GM18517 (cell line): ENCODE results near the gene USHBP1.

ENCODE experiments used
- ATAC-seq: cut with Tn5 transposase; IDR thresholded peaks from one replicate; pipeline ENCODE4 v1.9.1; 2021; ENCODE audit warnings: mild to moderate bottlenecking, moderate library complexity; ENCODE audit not compliant: unreplicated experiment

USHBP1 gene

DNA sequence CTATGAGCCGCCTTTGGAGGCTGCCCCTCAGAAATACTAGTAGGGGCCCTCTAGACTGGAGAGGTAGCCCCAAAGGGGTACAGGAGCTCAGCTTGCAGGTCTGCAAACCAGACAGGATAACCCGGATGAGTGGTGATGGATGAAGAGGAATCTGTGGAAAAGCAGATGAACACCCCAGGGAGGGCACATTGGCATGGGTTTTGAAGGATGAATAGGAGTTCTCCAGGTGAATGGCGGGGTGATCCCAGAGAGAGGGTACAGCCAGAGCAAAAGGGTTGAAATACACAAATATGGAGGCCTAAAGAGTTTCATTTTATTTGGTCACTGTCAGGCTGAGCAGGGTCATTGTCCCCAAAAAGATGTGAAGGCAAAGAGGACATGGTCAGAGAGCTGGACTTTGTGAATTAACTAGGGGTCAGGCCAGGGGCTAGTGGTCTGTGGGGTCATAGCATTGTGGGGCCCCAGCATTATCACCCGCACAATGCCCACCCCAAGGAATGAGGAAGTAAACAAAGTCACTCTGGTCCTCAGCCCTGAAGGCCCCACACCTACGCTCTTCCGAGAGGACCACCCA, 23.6 kb downstream of the USHBP1 start:
- ATAC-seq, result no peak

DNA sequence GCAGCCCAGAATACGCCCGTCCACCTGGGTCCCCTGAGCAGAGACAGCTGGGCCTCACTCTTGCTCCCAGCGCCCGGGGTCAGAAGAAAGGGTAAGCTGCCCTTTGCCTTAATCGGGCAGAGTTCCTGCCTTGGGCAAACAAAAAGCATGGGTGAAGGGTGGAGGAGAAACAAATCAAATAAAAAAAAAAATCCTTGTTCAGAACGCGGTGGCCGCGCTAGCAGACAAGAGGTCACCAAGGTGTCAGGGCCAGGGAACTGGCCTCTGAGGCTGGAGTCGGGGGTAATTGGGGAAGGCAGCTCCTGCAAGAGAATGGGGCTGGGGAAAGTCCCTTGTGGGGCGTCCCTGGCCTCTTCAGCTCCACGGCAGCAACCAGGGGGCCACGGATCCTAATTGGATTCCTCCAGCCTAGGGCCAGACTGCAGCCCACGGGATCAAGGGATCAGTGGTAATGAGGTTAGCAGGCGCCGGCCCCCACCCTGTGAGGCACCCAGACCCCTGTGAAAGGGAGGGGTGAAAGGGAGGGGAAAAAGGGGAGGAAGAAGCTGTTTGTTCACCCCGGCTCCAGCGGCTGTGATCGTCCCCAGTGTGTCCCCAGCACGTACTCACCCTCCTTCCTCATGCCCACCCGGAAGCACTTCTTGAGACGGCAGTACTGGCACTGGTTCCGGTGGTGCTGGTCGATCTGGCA, 24.3 kb downstream of the USHBP1 start:
- no peak for ATAC-seq

DNA sequence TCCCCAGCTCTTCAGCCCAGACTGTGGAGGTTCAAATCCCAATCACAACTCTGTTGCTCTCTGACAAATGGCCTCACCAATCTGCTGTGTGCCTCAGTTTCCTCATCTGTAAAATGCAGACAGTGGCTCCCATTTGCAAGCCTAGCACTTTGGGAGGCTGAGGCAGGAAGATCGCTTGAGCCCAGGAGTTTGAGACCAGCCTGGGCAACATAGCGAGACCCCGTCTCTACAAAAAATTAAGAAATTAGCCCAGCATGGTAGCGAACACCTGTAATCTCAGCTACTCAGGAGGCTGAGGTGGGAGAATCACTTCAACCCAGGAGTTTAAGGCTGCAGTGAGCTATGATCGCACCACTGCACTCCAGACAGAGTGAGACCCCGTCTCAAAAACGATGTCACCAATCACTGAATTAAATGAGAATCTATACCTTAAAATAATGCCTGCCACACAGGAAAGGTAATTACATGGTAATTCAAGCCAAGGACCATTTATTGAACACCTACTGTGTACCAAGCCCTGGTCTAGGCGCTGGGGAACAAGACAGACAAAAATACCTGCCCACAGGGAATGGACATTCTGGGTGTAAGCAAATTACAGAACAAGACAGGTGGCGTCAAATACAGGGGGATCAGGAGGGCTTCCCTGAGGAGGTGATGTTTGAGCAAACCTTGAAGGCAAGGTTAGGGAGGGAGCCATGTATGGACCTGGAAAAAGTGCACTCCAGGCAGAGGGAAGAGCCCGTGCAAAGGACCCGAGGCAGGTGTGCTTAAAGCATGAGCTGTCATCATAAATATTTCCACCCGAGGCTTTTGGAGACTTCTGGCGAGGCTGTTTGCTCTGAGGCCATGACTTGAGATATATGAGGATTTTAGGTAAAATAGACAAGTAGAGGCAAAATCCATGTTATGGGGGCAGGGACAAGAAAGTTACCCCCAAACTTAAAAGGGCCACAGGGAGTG, 26.5 kb downstream of the USHBP1 start:
- no peak for ATAC-seq

DNA sequence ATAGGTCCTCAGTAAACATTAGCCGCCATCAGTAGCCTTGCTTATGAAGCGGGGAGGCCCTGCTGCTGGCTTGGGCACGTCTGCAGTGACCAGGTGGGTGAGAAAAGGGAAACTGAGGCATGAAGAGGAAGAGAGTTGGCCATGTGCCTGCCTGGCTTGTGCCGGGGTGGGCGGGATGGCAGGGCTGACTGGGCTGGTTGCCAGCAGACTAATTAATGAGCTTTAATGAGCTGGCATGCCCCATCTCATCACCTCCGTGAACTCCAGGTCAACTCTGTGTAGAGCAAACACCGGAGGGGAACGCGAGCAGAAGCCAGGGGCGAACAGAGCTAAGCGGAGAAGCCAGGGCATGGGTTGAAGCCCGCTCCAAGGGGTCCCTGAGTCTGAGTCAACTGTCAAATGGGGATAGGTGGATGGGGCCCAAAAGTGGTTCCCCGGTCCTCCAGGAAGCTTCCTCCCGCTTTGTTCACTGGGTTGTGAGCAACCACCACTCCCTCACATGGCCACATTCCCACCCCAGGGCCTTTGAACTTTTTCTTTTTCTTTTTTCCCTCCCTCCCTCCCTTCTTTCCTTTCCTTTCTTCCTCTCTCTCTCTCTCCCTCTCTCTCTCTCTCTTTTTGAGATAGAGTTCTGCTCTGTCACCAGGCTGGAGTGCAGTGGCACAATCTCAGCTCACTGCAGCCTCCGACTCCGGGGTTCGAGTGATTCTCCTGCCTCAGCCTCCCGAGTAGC, 27.6 kb downstream of the USHBP1 start:
- ATAC-seq, result no peak

DNA sequence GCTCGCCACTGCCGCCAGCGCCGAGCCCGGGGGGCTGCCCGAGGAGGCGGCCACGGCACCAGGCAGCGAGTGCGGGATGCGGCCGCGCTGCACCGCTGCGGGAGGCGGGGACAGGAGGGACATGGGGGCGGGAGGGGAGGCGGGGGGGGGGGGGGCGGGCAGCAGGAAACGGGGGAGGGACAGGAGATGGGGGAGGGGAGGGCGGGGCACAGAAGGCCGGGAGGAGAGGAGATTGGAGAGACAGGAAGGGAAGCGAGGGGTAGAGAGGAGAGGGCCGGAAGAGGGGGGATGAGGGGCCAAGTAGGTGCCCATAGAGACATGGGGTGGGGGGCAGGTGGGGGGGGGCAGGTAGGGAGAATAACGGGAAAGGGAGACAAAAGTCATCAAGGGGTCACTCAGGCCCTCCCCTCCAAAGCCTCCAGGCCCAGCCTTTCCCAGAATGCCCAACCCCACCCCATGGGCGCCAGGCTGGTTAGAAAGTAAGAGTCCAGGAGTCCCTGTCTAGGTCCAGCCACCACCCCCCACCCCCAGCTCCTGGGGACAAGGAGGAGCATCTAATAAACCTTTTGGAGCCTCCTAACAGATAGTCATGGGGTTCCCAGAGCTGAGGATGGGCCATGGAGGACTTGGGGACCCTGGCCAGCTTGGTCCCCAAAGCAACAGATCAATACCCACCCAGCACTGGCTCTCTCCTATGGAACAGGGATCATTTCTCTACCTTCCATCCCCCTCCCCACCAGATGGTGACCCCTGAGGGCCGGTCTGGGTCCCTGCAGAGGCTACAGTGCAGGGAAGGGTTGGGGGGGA, 28.4 kb downstream of the USHBP1 start:
- ATAC-seq, result no peak

DNA sequence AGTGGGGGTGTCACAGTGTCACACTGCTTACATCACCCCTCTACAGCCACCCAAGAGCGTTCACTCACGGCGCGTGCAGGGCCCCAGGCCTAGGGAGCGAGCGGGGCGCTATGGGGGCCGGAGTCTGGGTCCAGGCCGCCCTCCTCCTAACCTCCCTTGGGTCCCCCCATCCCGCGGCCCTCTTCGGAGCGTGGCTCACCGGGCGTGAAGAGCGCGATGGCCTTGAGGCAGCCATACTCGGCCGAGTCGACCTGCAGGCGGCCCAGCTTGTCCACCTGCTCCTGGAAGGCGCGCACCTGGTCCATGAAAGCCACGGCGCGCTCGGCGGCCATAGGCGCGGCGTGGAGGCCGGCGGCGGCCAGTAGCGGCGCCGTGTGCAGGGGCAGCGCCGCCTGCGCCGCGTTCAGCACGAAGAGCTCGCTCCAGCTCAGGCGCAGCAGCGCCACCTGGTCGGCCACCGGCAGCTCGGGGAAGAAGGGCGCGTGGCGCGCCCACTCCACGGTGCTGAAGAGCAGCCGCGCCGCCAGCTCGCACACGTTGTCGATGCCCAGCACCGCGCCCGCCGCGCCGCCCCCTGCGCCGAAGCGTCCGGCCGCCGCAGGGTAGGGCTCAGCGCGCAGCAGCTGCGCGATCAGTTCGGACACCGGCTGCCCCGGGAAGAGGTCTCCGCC, 29.1 kb downstream of the USHBP1 start:
- ATAC-seq, result peak; percentile 55

DNA sequence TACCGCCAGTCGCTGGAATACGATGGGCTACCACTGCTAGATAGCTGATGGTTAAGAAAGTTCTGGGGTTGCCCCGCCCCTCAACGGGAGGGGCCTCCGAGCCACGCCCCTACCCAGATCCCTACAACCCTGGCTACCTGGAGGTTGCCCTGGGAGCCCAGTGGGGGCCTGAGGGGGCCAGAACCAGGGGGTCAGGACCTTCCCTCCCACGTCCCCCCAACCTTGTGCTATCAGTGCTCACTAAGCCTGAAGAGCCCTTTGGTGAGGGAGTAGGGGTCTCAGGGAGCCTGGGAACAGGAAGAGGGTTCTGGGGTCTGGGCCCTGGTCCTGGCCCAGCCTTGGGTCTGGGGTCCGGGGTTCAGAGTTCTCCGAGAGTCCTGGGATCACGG, 29.6 kb downstream of the USHBP1 start:
- peak; percentile 33 for ATAC-seq

DNA sequence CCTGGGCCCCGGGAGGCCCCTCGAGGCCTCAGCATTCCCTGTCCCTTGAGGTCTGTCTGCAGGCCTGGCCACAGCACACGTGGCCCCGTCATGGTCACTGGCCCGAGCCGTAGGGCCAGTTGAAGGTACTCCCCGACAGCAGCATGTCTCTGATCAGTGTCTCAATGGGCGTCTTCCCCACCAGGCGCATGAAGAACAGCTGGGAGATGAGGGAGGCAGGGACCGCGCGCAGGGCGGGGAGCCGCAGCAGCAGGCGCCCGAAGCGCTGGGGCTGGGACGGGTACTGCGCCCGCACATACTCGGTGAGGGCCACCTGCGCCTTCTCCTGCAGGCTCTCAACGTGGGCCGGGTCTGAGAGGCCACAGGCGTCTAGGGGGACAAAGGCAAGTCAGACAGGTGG, 32.3 kb downstream of the USHBP1 start:
- no peak for ATAC-seq

DNA sequence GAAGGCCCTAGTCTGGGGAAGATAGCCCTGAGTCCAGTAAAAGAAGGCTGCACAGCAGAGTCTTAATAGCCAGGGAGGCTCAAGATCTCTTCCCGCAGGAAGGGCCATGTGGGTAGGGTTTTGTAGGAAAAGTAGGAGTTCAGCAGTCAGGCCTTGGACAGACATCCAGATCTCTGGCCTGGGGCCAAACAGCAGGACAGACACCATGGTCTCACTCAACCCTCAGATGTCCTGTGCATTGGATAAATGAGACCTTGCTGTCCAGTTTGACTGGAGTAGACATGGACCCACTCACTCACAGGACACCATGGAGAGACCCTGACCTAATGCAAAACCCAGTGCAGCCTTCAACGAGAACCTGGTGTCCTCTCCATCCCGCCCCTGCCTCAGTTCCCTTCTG, 34.7 kb downstream of the USHBP1 start:
- no peak for ATAC-seq

DNA sequence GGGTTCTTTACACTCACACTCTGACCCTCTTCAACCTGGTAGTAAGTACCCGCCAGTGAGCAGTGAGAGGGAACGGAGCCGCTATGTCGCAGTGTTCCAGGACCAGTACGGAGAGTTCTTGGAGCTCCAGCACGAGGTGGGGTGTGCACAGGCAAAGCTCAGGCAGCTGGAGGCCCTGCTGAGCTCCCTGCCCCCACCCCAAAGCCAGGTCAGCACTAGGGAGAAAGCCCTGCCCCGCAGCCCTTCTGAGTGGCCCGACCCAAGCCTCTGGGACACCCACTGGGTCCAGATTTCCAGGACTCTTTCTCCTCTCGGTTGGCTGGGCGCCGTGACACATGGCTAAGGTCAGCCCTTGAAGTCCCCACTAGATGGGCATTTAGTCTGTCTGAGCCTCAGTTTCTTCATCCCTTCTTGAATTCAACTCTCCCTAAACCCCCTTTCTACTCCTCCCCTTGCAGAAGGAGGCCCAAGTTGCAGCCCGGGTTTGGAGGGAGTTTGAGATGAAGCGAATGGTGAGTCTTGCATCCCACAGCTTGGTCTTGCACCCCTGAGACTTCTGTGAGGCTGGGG, 36.7 kb downstream of the USHBP1 start:
- no peak for ATAC-seq

DNA sequence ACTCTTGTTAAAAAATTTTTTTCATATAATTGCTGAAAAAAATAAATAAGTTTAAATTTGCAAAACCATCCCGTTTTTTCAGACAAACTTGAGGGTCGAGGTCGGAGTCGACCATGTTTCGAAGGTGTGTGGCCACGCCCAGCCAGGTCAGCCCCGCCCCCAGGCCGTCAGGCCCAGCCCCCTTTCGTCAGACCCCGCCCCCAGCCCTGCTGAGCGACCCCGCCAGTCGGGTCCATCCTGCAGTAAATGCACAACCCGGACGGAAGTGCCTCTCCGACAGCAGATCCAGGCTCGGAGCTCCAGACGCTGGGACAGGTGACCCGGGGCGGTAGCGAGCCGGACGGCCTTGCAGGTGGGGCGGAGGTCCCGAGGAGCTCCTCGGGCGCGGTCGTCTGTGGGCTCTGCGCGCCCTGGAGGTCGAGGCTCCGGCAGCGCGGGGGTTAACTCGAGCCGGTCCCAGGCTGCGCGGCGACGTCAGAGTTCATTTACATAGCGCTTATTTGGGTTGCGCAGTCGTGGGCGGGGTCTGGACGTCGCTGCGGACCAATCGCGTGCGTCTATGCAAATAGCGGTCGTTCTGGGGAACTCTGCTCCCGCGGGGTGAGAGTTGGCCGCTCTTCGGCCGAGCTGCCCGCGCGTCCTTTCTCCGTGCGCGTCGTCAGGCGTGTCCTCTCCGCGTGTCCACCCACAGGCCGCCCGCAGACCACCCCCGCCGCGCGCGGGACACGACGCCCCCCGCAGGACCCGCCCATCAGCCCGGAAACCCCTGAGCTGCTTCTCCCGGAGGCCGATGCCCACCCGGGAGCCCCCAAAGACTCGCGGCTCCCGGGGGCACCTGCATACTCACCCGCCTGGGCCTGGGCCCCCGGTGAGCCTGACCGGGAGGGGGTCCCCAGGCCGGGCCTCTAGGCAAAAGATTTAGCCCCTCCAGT, 38.3 kb downstream of the USHBP1 start, which contains the start of gene OCEL1:
TSS of gene OCEL1 (plus strand) at position 225 of the 932 bp plus-strand sequence. CDS start at position 247, 22 bp downstream.
- peak; percentile 84 for ATAC-seq

DNA sequence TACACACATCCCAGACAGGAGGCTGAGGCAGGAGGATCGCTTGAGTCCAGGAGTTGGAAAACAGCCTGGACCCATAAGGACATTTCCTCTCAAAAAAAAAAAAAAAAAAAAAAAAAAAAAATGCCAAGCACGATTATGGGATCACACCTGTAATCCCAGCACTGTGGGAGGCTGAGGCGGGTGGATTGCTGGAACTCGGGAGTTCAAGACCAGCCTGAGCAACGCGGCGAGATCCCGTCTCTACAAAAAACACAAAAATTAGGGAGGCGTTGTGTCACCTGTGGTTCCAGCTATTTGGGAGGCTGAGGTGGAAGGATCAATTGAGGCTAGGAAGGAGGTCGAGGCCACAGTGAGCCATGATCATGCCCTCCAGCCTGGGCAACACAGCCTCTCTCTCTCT, 39.5 kb downstream of the USHBP1 start:
- no peak for ATAC-seq

DNA sequence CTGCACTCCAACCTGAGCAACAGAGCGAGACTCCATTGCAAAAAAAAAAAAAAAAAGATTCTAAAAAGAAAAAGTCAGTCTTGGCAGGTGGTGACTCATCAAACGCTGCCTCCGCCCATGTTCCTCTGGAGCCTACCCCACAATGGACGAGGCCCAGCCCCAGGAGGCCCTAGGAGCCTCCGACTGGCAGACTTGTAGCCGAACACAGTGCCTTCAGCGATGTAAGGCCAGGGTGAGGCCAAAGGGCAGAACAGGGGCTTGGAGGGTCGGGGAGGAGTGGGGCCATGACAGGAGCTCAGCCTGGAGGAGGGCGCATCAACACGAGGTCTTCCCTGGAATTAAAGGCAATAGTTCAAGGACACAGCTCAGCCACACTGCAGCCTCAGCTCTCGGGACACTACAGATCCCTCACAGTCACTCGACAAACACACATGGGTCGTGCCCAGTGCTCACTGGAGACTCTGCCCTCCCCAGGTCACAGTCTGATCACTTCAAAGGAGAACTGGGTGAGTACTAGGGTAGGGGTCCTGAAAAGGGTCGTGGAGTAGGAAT, 44.3 kb downstream of the USHBP1 start:
- no peak for ATAC-seq

DNA sequence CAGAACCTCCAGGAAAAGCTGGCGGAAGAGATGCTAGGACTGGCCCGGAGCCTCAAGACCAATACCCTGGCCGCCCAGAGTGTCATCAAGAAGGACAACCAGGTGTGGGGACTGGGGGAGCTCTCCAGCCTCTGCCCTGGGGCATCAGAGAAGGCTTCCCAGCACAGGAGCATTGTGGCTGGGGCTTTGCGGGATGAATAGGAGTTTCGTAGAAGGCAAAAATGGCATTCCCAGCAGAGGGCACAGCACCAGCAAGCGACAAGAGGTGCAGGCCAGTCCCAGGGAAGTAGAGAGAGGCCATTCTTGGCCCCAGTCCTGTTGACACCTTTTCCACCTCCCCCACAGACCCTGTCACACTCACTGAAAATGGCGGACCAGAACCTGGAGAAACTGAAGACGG, 45.3 kb downstream of the USHBP1 start:
- ATAC-seq, result no peak

DNA sequence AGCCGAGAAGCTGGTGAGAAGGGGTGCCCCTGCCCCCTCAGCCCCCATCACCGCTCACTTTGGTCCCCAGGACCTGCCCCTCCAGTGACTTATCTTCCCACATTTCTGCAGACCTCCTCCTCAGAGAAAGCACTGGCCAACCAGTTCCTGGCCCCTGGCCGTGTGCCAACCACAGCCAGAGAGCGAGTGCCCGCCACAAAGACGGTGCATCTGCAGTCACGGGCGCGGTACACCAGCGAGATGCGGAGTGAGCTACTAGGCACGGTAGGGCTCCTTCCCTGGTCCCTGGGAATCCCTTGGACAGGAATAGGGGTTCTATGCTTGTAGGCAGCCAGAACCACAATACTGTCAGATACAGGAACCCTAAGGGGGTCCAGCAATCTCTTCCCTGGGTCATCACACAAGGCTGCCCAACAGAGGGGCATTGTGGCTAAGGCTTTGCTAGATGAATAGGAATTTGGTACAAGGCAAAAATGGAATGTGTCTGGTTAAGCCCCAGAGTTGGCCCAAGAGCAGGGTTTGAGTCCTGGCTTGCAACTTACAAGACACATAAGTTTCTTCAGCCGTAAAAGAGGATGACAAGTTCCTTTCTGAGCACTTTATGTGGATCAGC, 48.4 kb downstream of the USHBP1 start:
- ATAC-seq, result no peak

DNA sequence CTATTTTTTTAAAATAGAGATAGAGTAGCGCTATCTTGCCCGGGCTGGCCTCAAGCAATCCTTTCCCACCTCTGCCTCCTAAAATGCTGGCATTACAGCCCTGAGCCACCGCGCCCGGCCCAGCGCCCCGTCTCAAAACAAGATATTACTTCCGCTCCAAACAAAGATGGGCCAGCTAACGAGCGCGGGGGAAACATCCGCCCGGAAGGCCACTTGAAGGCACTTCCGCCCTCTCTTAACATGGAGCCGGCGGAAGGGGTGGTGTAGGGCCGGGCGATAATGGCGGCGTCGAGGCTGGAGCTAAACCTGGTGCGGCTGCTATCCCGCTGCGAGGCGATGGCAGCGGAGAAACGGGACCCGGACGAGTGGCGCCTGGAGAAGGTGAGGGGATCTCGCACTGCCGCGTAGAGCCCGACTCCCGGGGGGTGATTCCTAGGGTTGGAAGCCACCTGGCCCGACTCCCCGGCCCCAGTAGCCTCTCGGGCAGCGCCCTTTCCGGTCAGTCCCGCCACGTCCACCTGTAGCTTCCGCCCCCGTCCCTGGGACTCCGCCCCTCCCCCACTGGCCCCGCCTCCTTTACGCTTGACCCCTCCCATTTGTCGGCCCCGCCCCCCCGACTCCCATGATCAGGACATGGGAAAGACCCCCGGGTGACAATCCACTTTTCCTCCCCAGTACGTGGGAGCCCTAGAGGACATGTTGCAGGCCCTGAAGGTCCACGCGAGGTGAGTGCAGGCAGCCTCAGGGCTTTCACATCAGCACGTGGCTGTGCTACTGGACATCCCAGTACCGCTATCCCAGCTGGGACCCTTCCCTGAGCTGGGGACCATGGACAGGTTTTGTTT, 49.2 kb downstream of the USHBP1 start, which contains the start of gene USE1:
TSS of gene USE1 (plus strand) at position 231 of the 845 bp plus-strand sequence. CDS start at position 280, 49 bp downstream.
- ATAC-seq, result peak; percentile 62
